Activated T-cell treated with anti-CD3 and anti-CD28 coated beads for 1 hour (primary cell): Measurements from ENCODE around the gene IKZF3.
"Not testable (repeated sequence)": the region's sequence is repeated elsewhere in the genome, so short reads cannot be mapped to it uniquely, and the experiment has no call there.

Source experiments
- DNase-seq: peaks from one replicate; pipeline ENCODE4 v3.0.0-alpha.2; 2020; ENCODE audit warnings: low read depth

IKZF3 gene

GRCh38 chr17:39738983-39739884, 124.9 kb downstream of the IKZF3 start:
- DNase-seq = no peak

GRCh38 chr17:39738568-39738901, 125.6 kb downstream of the IKZF3 start:
- DNase-seq = peak; percentile 23

GRCh38 chr17:39737760-39738567, 126.1 kb downstream of the IKZF3 start, which contains the start of gene GRB7:
Gene GRB7, plus strand, starts transcription at chr17:39737938. Its CDS starts 4,364 bp downstream, at chr17:39742302.
- DNase-seq = no peak

GRCh38 chr17:39737206-39737759, 126.8 kb downstream of the IKZF3 start:
- DNase-seq = no peak

GRCh38 chr17:39736319-39737165, 127.6 kb downstream of the IKZF3 start:
- no peak for DNase-seq

- no peak for DNase-seq
These were observed 128.2 kb downstream of the IKZF3 start for GRCh38 chr17:39735882-39736281.

GRCh38 chr17:39732586-39732985, 131.5 kb downstream of the IKZF3 start:
- no peak for DNase-seq

GRCh38 chr17:39730095-39730921, 133.8 kb downstream of the IKZF3 start, which contains the start of gene MIEN1:
Gene MIEN1, minus strand, starts transcription at chr17:39730532. Its CDS starts 37 bp downstream, at chr17:39730495.
- DNase-seq = peak; percentile 95

- no peak for DNase-seq
These were observed 134.7 kb downstream of the IKZF3 start for GRCh38 chr17:39729280-39729851.

GRCh38 chr17:39727556-39727955, 136.6 kb downstream of the IKZF3 start:
- no peak for DNase-seq

- no peak for DNase-seq
These were observed 137.5 kb downstream of the IKZF3 start for GRCh38 chr17:39726617-39727016.

- not testable (repeated sequence) for DNase-seq
These were observed 138.2 kb downstream of the IKZF3 start for GRCh38 chr17:39725923-39726322.

- DNase-seq = no peak
These were observed 139.4 kb downstream of the IKZF3 start for GRCh38 chr17:39724731-39725130.

- no peak for DNase-seq
These were observed 140.9 kb downstream of the IKZF3 start for GRCh38 chr17:39722965-39723848.

- DNase-seq = no peak
These were observed 142.0 kb downstream of the IKZF3 start for GRCh38 chr17:39722104-39722503.

- DNase-seq = no peak
These were observed 144.4 kb downstream of the IKZF3 start for GRCh38 chr17:39719563-39720355.

- no peak for DNase-seq
These were observed 146.5 kb downstream of the IKZF3 start for GRCh38 chr17:39717660-39718059.

GRCh38 chr17:39716879-39717536, 147.1 kb downstream of the IKZF3 start:
- DNase-seq = no peak
